GM21786 (cell line): Measurements from ENCODE around the gene ADGRF1.

Experiments used
- ATAC-seq: cut with Tn5 transposase; IDR thresholded peaks from one replicate; pipeline ENCODE4 v1.9.1; 2021; ENCODE audit not compliant: unreplicated experiment

Gene ADGRF1

GRCh38 chr6:46985943-46986342 lies 56.2 kb downstream of the ADGRF1 start:
- no peak for ATAC-seq

GRCh38 chr6:46983007-46983411 lies 59.1 kb downstream of the ADGRF1 start:
- no peak for ATAC-seq

GRCh38 chr6:46979206-46979605 lies 62.9 kb downstream of the ADGRF1 start:
- no peak for ATAC-seq

DNA sequence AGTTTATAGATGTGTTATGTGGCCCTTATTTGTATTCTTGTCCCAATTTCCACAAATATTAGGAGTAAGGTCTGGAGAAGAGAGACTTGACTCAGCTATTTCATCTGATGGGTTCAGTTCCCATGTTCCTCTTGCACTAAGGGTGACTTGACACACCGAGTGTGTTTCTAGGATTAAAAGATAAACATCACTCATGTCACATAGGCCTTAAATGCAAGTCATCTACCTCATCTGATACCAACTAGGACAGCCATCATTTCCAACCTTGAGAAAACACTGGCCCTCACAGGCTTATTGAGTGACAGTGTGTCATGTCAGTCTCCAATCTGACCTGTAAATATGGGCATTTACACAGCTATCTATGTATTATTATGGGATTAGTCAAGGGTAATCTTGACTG lies 67.3 kb downstream of the ADGRF1 start:
- no peak for ATAC-seq

GRCh38 chr6:46973029-46973428 lies 69.1 kb downstream of the ADGRF1 start:
- no peak for ATAC-seq

DNA sequence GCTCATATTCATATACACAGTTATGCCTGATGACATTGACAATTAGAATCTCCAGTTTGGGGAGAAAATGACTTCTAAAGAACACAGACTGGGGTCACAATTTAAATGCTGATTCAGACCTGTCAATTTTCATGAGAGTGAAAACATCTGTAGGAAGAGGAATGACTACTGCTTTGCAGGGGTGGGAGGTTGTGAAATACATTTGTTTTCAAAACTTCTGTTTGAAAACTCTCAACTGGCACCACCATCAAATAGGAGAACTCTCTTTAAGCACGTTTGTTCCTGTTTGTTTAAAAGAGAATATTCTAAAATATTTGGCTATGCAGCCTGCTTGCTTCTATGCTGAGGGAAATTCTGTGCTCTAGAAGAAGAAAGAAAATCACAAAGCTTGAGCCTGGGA lies 69.6 kb downstream of the ADGRF1 start:
- no peak for ATAC-seq

GRCh38 chr6:46969206-46969605 lies 72.9 kb downstream of the ADGRF1 start:
- ATAC-seq, result no peak

GRCh38 chr6:46967826-46968349 lies 74.2 kb downstream of the ADGRF1 start:
- ATAC-seq, result no peak

DNA sequence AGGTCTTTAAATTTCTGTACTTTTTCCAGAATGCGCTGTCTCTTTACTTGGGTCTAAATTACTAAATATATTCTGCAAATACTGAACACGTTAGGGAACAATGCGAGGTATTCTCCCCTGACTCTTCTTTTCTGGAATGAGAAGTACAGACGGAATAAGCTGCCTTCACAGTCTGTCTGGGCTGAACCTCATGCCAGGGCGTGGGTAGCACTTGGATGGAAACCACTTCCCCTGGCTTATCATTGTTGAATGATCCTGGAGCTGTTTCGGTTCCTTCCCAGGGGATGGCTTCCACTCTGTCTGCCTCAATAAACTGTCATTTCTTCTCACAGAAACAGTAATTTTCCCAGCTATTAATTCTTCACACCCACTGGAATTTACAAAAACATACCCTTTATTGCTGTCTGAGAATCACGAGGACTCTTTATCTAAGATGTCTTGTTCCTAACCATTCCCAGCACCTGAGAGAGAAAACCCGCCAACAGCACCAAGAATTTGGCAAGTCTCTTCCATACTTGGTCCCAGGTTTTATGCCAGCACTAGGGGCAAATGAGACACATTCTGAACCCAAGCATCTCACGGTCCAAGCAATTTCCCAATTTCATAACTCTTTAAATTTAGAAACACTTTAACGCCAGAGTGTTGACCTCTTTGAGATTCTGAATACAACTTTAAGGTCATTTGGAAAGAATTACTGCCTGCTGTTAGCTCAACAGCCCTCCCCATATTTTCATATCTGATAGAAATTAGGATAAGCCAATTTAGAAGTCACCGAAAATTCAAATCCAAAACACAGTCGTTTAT lies 77.2 kb downstream of the ADGRF1 start:
- no peak for ATAC-seq

DNA sequence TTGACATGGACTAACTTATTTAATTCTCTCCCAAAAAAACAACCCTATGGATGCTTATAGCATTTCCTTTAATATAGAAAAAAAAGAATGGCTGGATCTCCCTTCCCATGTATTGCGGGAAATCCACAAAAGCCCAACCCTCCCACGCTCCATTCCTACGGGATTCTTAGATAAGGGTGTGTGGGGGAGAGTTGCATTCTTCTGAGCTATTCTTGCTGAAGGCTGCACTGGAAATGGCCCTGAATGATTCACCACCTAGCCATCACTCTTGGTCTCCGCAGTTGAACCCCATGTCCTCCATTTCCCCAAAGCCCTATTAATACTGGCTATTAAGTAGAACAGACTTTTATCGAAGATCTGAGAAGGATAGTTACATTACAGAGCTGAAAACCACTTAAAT lies 78.5 kb downstream of the ADGRF1 start:
- ATAC-seq, result no peak

- ATAC-seq, result no peak
These were observed 79.1 kb downstream of the ADGRF1 start for GRCh38 chr6:46963039-46963438.

DNA sequence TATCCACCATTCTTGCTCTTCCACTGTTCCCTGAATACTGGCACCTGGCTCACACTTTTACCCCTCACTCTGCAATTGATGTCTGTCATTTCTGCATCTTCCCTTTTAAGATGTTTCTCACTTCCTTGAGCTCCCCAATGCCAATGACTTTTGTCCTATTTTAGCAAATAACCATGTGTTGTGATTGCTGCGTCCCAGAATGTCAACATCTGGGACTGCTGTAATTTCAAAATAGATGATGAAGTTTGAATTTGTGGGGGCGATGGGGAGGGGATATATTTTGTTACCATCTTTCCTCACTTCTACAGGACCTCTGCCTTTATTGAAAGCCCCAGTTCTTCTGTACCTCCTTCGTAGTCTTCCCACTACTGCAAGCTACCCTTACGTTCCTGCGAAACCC lies 80.4 kb downstream of the ADGRF1 start:
- no peak for ATAC-seq

- ATAC-seq, result no peak
These were observed 80.9 kb downstream of the ADGRF1 start for GRCh38 chr6:46961232-46961631.

- no peak for ATAC-seq
These were observed 82.7 kb downstream of the ADGRF1 start for GRCh38 chr6:46959419-46959818.

- no peak for ATAC-seq
These were observed 85.7 kb downstream of the ADGRF1 start for GRCh38 chr6:46956409-46956808.

GRCh38 chr6:46954837-46955451 lies 87.2 kb downstream of the ADGRF1 start:
- no peak for ATAC-seq

GRCh38 chr6:46953921-46954320 lies 88.2 kb downstream of the ADGRF1 start:
- ATAC-seq, result no peak

- ATAC-seq, result no peak
These were observed 92.4 kb downstream of the ADGRF1 start for GRCh38 chr6:46949632-46950280.

- ATAC-seq, result no peak
These were observed 93.4 kb downstream of the ADGRF1 start for GRCh38 chr6:46948699-46949098.
